Activated CD8-positive, alpha-beta memory T cell treated with anti-CD3 and anti-CD28 coated beads, Interleukin-2, amount 50 U/mL, for 4 hours (primary cell): Measurements from ENCODE around the gene UTP4.

ENCODE experiments used
- DNase-seq: peaks from one replicate; pipeline ENCODE4 v3.0.0-alpha.2; 2020

UTP4 gene

GRCh38 chr16:69132424-69133252 is at the start of gene UTP4, which contains the start of gene CHTF8:
UTP4 (plus strand) TSS chr16:69132649; CDS start chr16:69133460, 811 bp downstream.
CHTF8 (minus strand) TSS chr16:69132588; CDS start chr16:69121458, 11,130 bp downstream.
- DNase-seq: peak; percentile 88

- DNase-seq: no peak
Observed at GRCh38 chr16:69083306-69083941, 49.0 kb upstream of the UTP4 start.

- no peak for DNase-seq
Observed at GRCh38 chr16:69084289-69084688, 48.2 kb upstream of the UTP4 start.

- DNase-seq: no peak
Observed at GRCh38 chr16:69085032-69085695, 47.3 kb upstream of the UTP4 start.

- DNase-seq: no peak
Observed at GRCh38 chr16:69087161-69087581, 45.3 kb upstream of the UTP4 start.

- no peak for DNase-seq
Observed at GRCh38 chr16:69088684-69089083, 43.8 kb upstream of the UTP4 start.

- DNase-seq: no peak
Observed at GRCh38 chr16:69089091-69089910, 43.1 kb upstream of the UTP4 start.

- no peak for DNase-seq
Observed at GRCh38 chr16:69093974-69094373, 38.5 kb upstream of the UTP4 start.

- DNase-seq: no peak
Observed at GRCh38 chr16:69094501-69094900, 37.9 kb upstream of the UTP4 start.

- DNase-seq: no peak
Observed at GRCh38 chr16:69095193-69095592, 37.3 kb upstream of the UTP4 start.

GRCh38 chr16:69100071-69100691 is 32.3 kb upstream of the UTP4 start:
- no peak for DNase-seq

- no peak for DNase-seq
Observed at GRCh38 chr16:69105501-69106361, 26.7 kb upstream of the UTP4 start, which contains the start of gene HAS3. HAS3 (plus strand) TSS chr16:69105653; CDS start chr16:69109396, 3,743 bp downstream.

- DNase-seq: no peak
Observed at GRCh38 chr16:69106491-69107315, 25.7 kb upstream of the UTP4 start.

- no peak for DNase-seq
Observed at GRCh38 chr16:69107316-69107962, 25.0 kb upstream of the UTP4 start.

GRCh38 chr16:69108064-69108904 is 24.2 kb upstream of the UTP4 start:
- no peak for DNase-seq

- no peak for DNase-seq
Observed at GRCh38 chr16:69108905-69109252, 23.6 kb upstream of the UTP4 start.

- no peak for DNase-seq
Observed at GRCh38 chr16:69109486-69110270, 22.8 kb upstream of the UTP4 start.

- no peak for DNase-seq
Observed at GRCh38 chr16:69110406-69110805, 22.0 kb upstream of the UTP4 start.
